Tibial artery (tissue), 4 donors: ENCODE results near the gene ARL15.

ENCODE experiments used
- DNase-seq, 2 donors: peaks; one replicate each; pipeline ENCODE4 v3.0.0-alpha.2; 2019
- H3K27ac ChIP-seq, 2 donors: fragments of 200-600 bp; sonication (generic) in 1 of 2; 1 replicate in 1 of 2; 2 replicates in 1 of 2; pipeline ENCODE4 v1.5.1; 2018 to 2019; ENCODE audit warnings: mild to moderate bottlenecking in 1 of 2
- H3K27me3 ChIP-seq, 2 donors: fragments of 200-600 bp; sonication (generic) in 1 of 2; one replicate each; pipeline versions ENCODE4 v1.5.1 to v1.6.0; 2016 to 2019
- H3K36me3 ChIP-seq, 3 donors: fragments of 200-600 bp; sonication (generic) in 2 of 3; one replicate each; pipeline ENCODE4 v1.5.1; 2016 to 2019; ENCODE audit warnings: mild to moderate bottlenecking in 2 of 3
- H3K4me1 ChIP-seq, 4 donors: fragments of 200-600 bp; sonication (generic) in 2 of 4; 1 replicate in 3 of 4; 2 replicates in 1 of 4; pipeline ENCODE4 v1.5.1; 2016 to 2019
- H3K4me3 ChIP-seq, 2 donors: fragments of 200-600 bp; sonication (generic) in 1 of 2; 1 replicate in 1 of 2; 2 replicates in 1 of 2; pipeline ENCODE4 v1.5.1; 2018 to 2019; ENCODE audit warnings: mild to moderate bottlenecking in 2 of 2
- H3K9me3 ChIP-seq, 3 donors: fragments of 200-600 bp; sonication (generic) in 1 of 3; one replicate each; pipeline ENCODE4 v1.5.1; 2016 to 2019
- CTCF ChIP-seq, 2 experiments: fragments of 200-600 bp in 1 of 2; fragments of 450-650 bp in 1 of 2; IDR thresholded peaks; one replicate each; pipeline ENCODE4 v1.5.1; 2017 to 2019; ENCODE audit warnings: antibody characterized with exemption in 2 of 2, mild to moderate bottlenecking in 1 of 2, moderate library complexity in 1 of 2
- intact Hi-C: fragments of 100-400 bp; cut with DNase I; formaldehyde crosslinking; loops from one replicate; pipeline ENCODE4 v1.15.0; 2023; ENCODE audit warnings: low total_unique reads

The ARL15 gene

GRCh38 chr5:53971131-53971530 lies 339.2 kb downstream of the ARL15 start:
- H3K36me3 ChIP-seq = no peaks in the 10 kb centered on the region
- no peak overlapping the region for H3K4me3 ChIP-seq
- no peak for DNase-seq
- no peaks in the 10 kb centered on the region for H3K9me3 ChIP-seq
- intact Hi-C loops = no loop called here
- no peaks in the 10 kb centered on the region for H3K27me3 ChIP-seq
- no peak overlapping the region for H3K27ac ChIP-seq
- H3K4me1 ChIP-seq = peaks cover 0 to 5% (median 0%) of the 10 kb centered on the region in 4 donors
- TF ChIP-seq CTCF (IDR thresholded peaks at IDR 0.05) = no peak

GRCh38 chr5:53970475-53970874 lies 339.9 kb downstream of the ARL15 start:
- Histone ChIP-seq H3K27me3 (no peaks in the 10 kb centered on the region), H3K27ac (no peak overlapping the region), H3K4me3 (no peak overlapping the region), H3K9me3 (no peaks in the 10 kb centered on the region), H3K4me1 (peaks cover 0 to 5% (median 0%) of the 10 kb centered on the region in 4 donors), H3K36me3 (no peaks in the 10 kb centered on the region)
- no peak for TF ChIP-seq CTCF (IDR thresholded peaks at IDR 0.05)
- no peak for DNase-seq
- intact Hi-C loops = no loop called here

- no peak for DNase-seq
- no peaks in the 10 kb centered on the region for H3K36me3 ChIP-seq
- TF ChIP-seq CTCF (IDR thresholded peaks at IDR 0.05) = no peak
- no peak overlapping the region for H3K27ac ChIP-seq
- intact Hi-C loops = no loop called here
- H3K9me3 ChIP-seq = no peaks in the 10 kb centered on the region
- H3K4me3 ChIP-seq = no peak overlapping the region
- peaks cover 0 to 5% (median 0%) of the 10 kb centered on the region in 4 donors for H3K4me1 ChIP-seq
- H3K27me3 ChIP-seq = no peaks in the 10 kb centered on the region
These were observed 341.1 kb downstream of the ARL15 start for GRCh38 chr5:53969176-53969730.

GRCh38 chr5:53965459-53965858 lies 344.9 kb downstream of the ARL15 start:
- no peak for TF ChIP-seq CTCF (IDR thresholded peaks at IDR 0.05)
- no peaks in the 10 kb centered on the region for H3K36me3 ChIP-seq
- no peak for DNase-seq
- H3K4me3 ChIP-seq = no peak overlapping the region
- H3K4me1 ChIP-seq = peaks cover 0 to under 1% (median 0%) of the 10 kb centered on the region in 4 donors
- no peaks in the 10 kb centered on the region for H3K9me3 ChIP-seq
- intact Hi-C loops = no loop called here
- H3K27me3 ChIP-seq = no peaks in the 10 kb centered on the region
- no peak overlapping the region for H3K27ac ChIP-seq

GRCh38 chr5:53963958-53964357 lies 346.4 kb downstream of the ARL15 start:
- Histone ChIP-seq H3K27me3 (no peaks in the 10 kb centered on the region), H3K27ac (no peak overlapping the region), H3K4me1 (no peaks in the 10 kb centered on the region), H3K9me3 (peaks cover 0 to 4% (median 0%) of the 10 kb centered on the region in 3 donors), H3K36me3 (no peaks in the 10 kb centered on the region), H3K4me3 (no peak overlapping the region)
- intact Hi-C loops = no loop called here
- no peak for DNase-seq
- no peak for TF ChIP-seq CTCF (IDR thresholded peaks at IDR 0.05)

- TF ChIP-seq CTCF (IDR thresholded peaks at IDR 0.05) = no peak
- no peak for DNase-seq
- Histone ChIP-seq H3K9me3 (peaks cover 0 to 12% (median 0%) of the 10 kb centered on the region in 3 donors), H3K27ac (no peak overlapping the region), H3K4me1 (no peaks in the 10 kb centered on the region), H3K27me3 (no peaks in the 10 kb centered on the region), H3K36me3 (peaks cover 0 to 6% (median 0%) of the 10 kb centered on the region in 3 donors), H3K4me3 (no peak overlapping the region)
- intact Hi-C loops = no loop called here
These were observed 348.1 kb downstream of the ARL15 start for GRCh38 chr5:53962306-53962705.
